ENCODE results near the gene ARHGAP32. TPM values are rescaled to one million over a fixed set of nuclear protein-coding genes. Genes with fewer than 3 reads are reported as not detected.

The ARHGAP32 gene
- total and polyA plus RNA-seq, 2 experiments from 2014 or later: 9.9 to 17.3 TPM

- TF ChIP-seq EZH2 (IDR thresholded peaks at IDR 0.05; ENCODE audit: borderline replicate concordance) (no peak), CTCF (IDR thresholded peaks at IDR 0.05; ENCODE audit: poor library complexity) (no peak), EZH2phosphoT487 (IDR thresholded peaks at IDR 0.05; ENCODE audit: low read depth, severe bottlenecking, unreplicated experiment) (no peak)
- Histone ChIP-seq H3K27ac (peak overlapping the region; percentile 51), H3K4me2 (peak overlapping the region; percentile 21), H4K20me1 (ENCODE audit: insufficient read depth, poor library complexity, severe bottlenecking) (no peaks in the 10 kb centered on the region), H3K27me3 (no peaks in the 10 kb centered on the region), H3K4me3 (no peak overlapping the region), H2AFZ (no peak overlapping the region), H3K4me1 (ENCODE audit: insufficient read depth) (no peaks in the 10 kb centered on the region), H3K9me3 (ENCODE audit: low read depth) (no peaks in the 10 kb centered on the region), H3K79me2 (no peaks in the 10 kb centered on the region), H3K9me2 (replicated peaks; ENCODE audit: insufficient read depth) (no peaks in the 10 kb centered on the region), H3K36me3 (replicated peaks; ENCODE audit: insufficient read depth, low read depth) (no peaks in the 10 kb centered on the region)
- WGBS (ENCODE audit: low lambda C conversion rate, missing lambda C conversion rate): 17% methylated on average over 2 of the region's 2 CpGs
- peak; percentile 75 for DNase-seq (ENCODE audit: low spot score)
Observed at GRCh38 chr11:129023968-129024676, 168.0 kb downstream of the ARHGAP32 start.

- Histone ChIP-seq H3K9me3 (ENCODE audit: low read depth) (no peaks in the 10 kb centered on the region), H3K4me1 (ENCODE audit: insufficient read depth) (no peaks in the 10 kb centered on the region), H3K4me2 (no peak overlapping the region), H3K79me2 (no peaks in the 10 kb centered on the region), H3K36me3 (replicated peaks; ENCODE audit: insufficient read depth, low read depth) (no peaks in the 10 kb centered on the region), H3K4me3 (no peak overlapping the region), H3K27me3 (no peaks in the 10 kb centered on the region), H4K20me1 (ENCODE audit: insufficient read depth, poor library complexity, severe bottlenecking) (no peaks in the 10 kb centered on the region), H2AFZ (no peak overlapping the region), H3K27ac (no peak overlapping the region), H3K9me2 (replicated peaks; ENCODE audit: insufficient read depth) (no peaks in the 10 kb centered on the region)
- WGBS (ENCODE audit: low lambda C conversion rate, missing lambda C conversion rate): 62% methylated on average over 1 of the region's 1 CpG
- DNase-seq (ENCODE audit: low spot score): no peak
- TF ChIP-seq EZH2 (IDR thresholded peaks at IDR 0.05; ENCODE audit: borderline replicate concordance): no peak
- no peak for TF ChIP-seq EZH2phosphoT487 (IDR thresholded peaks at IDR 0.05; ENCODE audit: low read depth, severe bottlenecking, unreplicated experiment)
- no peak for TF ChIP-seq CTCF (IDR thresholded peaks at IDR 0.05; ENCODE audit: poor library complexity)
Observed at GRCh38 chr11:129021295-129021694, 170.8 kb downstream of the ARHGAP32 start.

- no peak for DNase-seq (ENCODE audit: low spot score)
- Histone ChIP-seq H3K27me3 (no peaks in the 10 kb centered on the region), H2AFZ (no peak overlapping the region), H3K4me1 (ENCODE audit: insufficient read depth) (no peaks in the 10 kb centered on the region), H3K27ac (no peak overlapping the region), H3K9me3 (ENCODE audit: low read depth) (no peaks in the 10 kb centered on the region), H3K4me3 (no peak overlapping the region), H3K36me3 (replicated peaks; ENCODE audit: insufficient read depth, low read depth) (no peaks in the 10 kb centered on the region), H4K20me1 (ENCODE audit: insufficient read depth, poor library complexity, severe bottlenecking) (no peaks in the 10 kb centered on the region), H3K79me2 (no peaks in the 10 kb centered on the region), H3K9me2 (replicated peaks; ENCODE audit: insufficient read depth) (no peaks in the 10 kb centered on the region), H3K4me2 (no peak overlapping the region)
- TF ChIP-seq EZH2 (IDR thresholded peaks at IDR 0.05; ENCODE audit: borderline replicate concordance) (no peak), EZH2phosphoT487 (IDR thresholded peaks at IDR 0.05; ENCODE audit: low read depth, severe bottlenecking, unreplicated experiment) (no peak), CTCF (IDR thresholded peaks at IDR 0.05; ENCODE audit: poor library complexity) (no peak)
- WGBS (ENCODE audit: low lambda C conversion rate, missing lambda C conversion rate): 93% methylated on average over 2 of the region's 2 CpGs
Observed at GRCh38 chr11:129018991-129019390, 173.1 kb downstream of the ARHGAP32 start.

All from hepatocyte (in vitro differentiated cells).